GM12878 (cell line): ENCODE results near the gene GTSE1. TPM values are rescaled to one million over a fixed set of nuclear protein-coding genes. Genes with fewer than 3 reads are reported as not detected.

Experiments
- ATAC-seq: fragments of 200-7000 bp; cut with Tn5 transposase; 3 replicates; pipeline ENCODE4 v1.9.1; 2020; ENCODE audit warnings: mild to moderate bottlenecking, moderate library complexity
- BruUV-seq: library from RNA; stranded (reverse); fragments of 400-500 nt; replicated peaks from 2 replicates; lab custom pipeline; 2021; lab: Mats Ljungman, UMichigan
- CTCF ChIA-PET: fragments of 300-600 bp; sonication (Branson Sonifier 250); formaldehyde crosslinking; extraction: SDS; loops from one replicate; lab custom pipeline; 2021; ENCODE audit warnings: inconsistent platforms; lab: Yijun Ruan, JAX
- POLR2A ChIA-PET: fragments of 350-600 bp; formaldehyde crosslinking; extraction: SDS; loops from one replicate; lab custom pipeline; 2021; ENCODE audit warnings: inconsistent platforms; lab: Charles Lee
- RAD21 ChIA-PET: fragments of 300-600 bp; sonication (Branson Sonifier 250); formaldehyde crosslinking; loops from one replicate; lab custom pipeline; 2023; ENCODE audit warnings: antibody characterized with exemption; ENCODE audit not compliant: unreplicated experiment; lab: Charles Lee
- SMC1A ChIA-PET: fragments of 300-600 bp; sonication (Branson Sonifier 250); formaldehyde crosslinking; loops from one replicate; lab custom pipeline; 2023; ENCODE audit not compliant: unreplicated experiment, uncharacterized antibody; lab: Charles Lee
- DNase-seq: peaks from one replicate; pipeline ENCODE4 v3.0.0-alpha.2; 2011; ENCODE audit warnings: low read depth, low spot score
- FAIRE-seq: peaks from 3 replicates; lab custom pipeline; 2011; peaks lifted over from hg19 to GRCh38; lab: Jason Lieb, UNC
- H2AFZ ChIP-seq: 2 replicates; pipeline ENCODE4 v1.6.0; 2011; ENCODE audit warnings: low read depth, low read length, control low read depth; ENCODE audit not compliant: control insufficient read depth
- H3K27ac ChIP-seq: 2 replicates; pipeline ENCODE4 v1.5.1; 2011; ENCODE audit warnings: control low read depth; ENCODE audit not compliant: control insufficient read depth, insufficient read depth
- H3K27me3 ChIP-seq, 2 experiments: replicated peaks in 1 of 2; 2 replicates each; pipeline versions ENCODE4 v1.6.0 to v1.6.1; 2011; ENCODE audit warnings: low read length in 1 of 2; ENCODE audit not compliant: control insufficient read depth in 2 of 2, insufficient read depth in 2 of 2
- H3K36me3 ChIP-seq, 2 experiments: 2 replicates each; pipeline ENCODE4 v1.5.1; 2011; ENCODE audit warnings: low read length in 1 of 2; ENCODE audit not compliant: control insufficient read depth in 2 of 2, insufficient read depth in 2 of 2
- H3K4me1 ChIP-seq: 2 replicates; pipeline ENCODE4 v1.6.1; 2011; ENCODE audit warnings: mild to moderate bottlenecking, low read length, moderate library complexity, mixed read lengths; ENCODE audit not compliant: control insufficient read depth, insufficient read depth
- H3K4me2 ChIP-seq: 2 replicates; pipeline ENCODE4 v1.6.0; 2011; ENCODE audit warnings: control low read depth; ENCODE audit not compliant: control insufficient read depth, insufficient read depth
- H3K4me3 ChIP-seq: fragments of 200-600 bp; sonication (generic); 2 replicates; pipeline ENCODE4 v1.5.1; 2016
- H3K79me2 ChIP-seq: 2 replicates; pipeline ENCODE4 v1.6.0; 2011; ENCODE audit warnings: low read length; ENCODE audit not compliant: control insufficient read depth, insufficient read depth
- H3K9ac ChIP-seq: 2 replicates; pipeline ENCODE4 v1.8.0; 2011; ENCODE audit warnings: low read length, control low read depth, mixed read lengths; ENCODE audit not compliant: control insufficient read depth, insufficient read depth
- H3K9me3 ChIP-seq: replicated peaks from 3 replicates; pipeline ENCODE4 v1.5.1; 2011; ENCODE audit warnings: mild to moderate bottlenecking, low read length; ENCODE audit not compliant: control insufficient read depth, insufficient read depth
- H4K20me1 ChIP-seq: 2 replicates; pipeline ENCODE4 v1.6.0; 2011; ENCODE audit not compliant: control insufficient read depth, insufficient read depth
- BMI1 ChIP-seq: fragments of 450-650 bp; IDR thresholded peaks from 2 replicates; pipeline ENCODE4 v1.6.1; 2016; ENCODE audit warnings: mild to moderate bottlenecking, moderate library complexity, borderline replicate concordance
- ELK1 ChIP-seq: IDR thresholded peaks from 2 replicates; pipeline ENCODE4 v1.6.1; 2012; ENCODE audit warnings: low read depth, low read length, improper control_type of control experiment
- ETV6 ChIP-seq, 2 experiments: fragments of 450-650 bp in 1 of 2; IDR thresholded peaks in 1 of 2; conservative IDR thresholded peaks in 1 of 2; 2 replicates each; pipeline ENCODE4 v1.6.1; 2014; ENCODE audit warnings: antibody characterized with exemption in 1 of 2, borderline replicate concordance in 1 of 2, low read depth in 1 of 2, mild to moderate bottlenecking in 1 of 2, moderate library complexity in 1 of 2
- IKZF1 ChIP-seq: fragments of 450-650 bp; conservative IDR thresholded peaks from 2 replicates; pipeline ENCODE4 v1.6.1; 2017; ENCODE audit warnings: antibody characterized with exemption, mild to moderate bottlenecking
- NR2F1 ChIP-seq: fragments of 450-650 bp; conservative IDR thresholded peaks from 2 replicates; pipeline ENCODE4 v1.6.1; 2017; ENCODE audit warnings: mild to moderate bottlenecking
- PML ChIP-seq: IDR thresholded peaks from 2 replicates; pipeline ENCODE4 v1.6.1; 2012; ENCODE audit warnings: low read length, inconsistent platforms
- POLR2A ChIP-seq: IDR thresholded peaks from 2 replicates; pipeline ENCODE4 v1.6.1; 2011; ENCODE audit warnings: low read depth, mild to moderate bottlenecking, low read length
- POU2F2 ChIP-seq: IDR thresholded peaks from 3 replicates; pipeline ENCODE4 v1.6.1; 2011; ENCODE audit warnings: low read depth, mild to moderate bottlenecking, low read length, borderline replicate concordance
- RELB ChIP-seq: fragments of 450-650 bp; IDR thresholded peaks from 2 replicates; pipeline ENCODE4 v1.6.1; 2017; ENCODE audit warnings: low read depth, mild to moderate bottlenecking, moderate library complexity
- REST ChIP-seq: IDR thresholded peaks from 2 replicates; pipeline ENCODE4 v1.6.1; 2012; ENCODE audit warnings: mild to moderate bottlenecking, low read depth, low read length
- TCF3 ChIP-seq: IDR thresholded peaks from 2 replicates; pipeline ENCODE4 v1.6.1; 2012; ENCODE audit warnings: low read depth, mild to moderate bottlenecking, low read length, borderline replicate concordance; ENCODE audit not compliant: insufficient read depth
- ZBTB33 ChIP-seq: fragments of 450-650 bp; IDR thresholded peaks from 2 replicates; pipeline ENCODE4 v1.6.1; 2017; ENCODE audit warnings: mild to moderate bottlenecking
- ZNF384 ChIP-seq: IDR thresholded peaks from 2 replicates; pipeline ENCODE4 v1.6.1; 2012; ENCODE audit warnings: low read depth, mild to moderate bottlenecking, low read length, improper control_type of control experiment, borderline replicate concordance
- ZSCAN29 ChIP-seq: fragments of 450-650 bp; IDR thresholded peaks from 2 replicates; pipeline ENCODE4 v1.6.1; 2017; ENCODE audit warnings: mild to moderate bottlenecking, moderate library complexity
- WGBS: methylation state at CpG from one replicate; pipeline ENCODE4 v1.1.6; 2016; ENCODE audit warnings: low lambda C conversion rate; ENCODE audit not compliant: insufficient replicate concordance, insufficient coverage; ENCODE audit errors: missing lambda C conversion rate; 5-methylcytosine and 5-hydroxymethylcytosine counted together
- in situ Hi-C: fragments of 300-500 bp; cut with MboI; formaldehyde crosslinking; loops from 9 replicates; pipeline ENCODE4 v1.14.3; 2018; ENCODE audit warnings: mixed read lengths
- intact Hi-C: fragments of 100-400 bp; cut with micrococcal nuclease; formaldehyde crosslinking; loops from one replicate; pipeline ENCODE4 v1.14.2; 2022; ENCODE audit not compliant: unreplicated experiment
- polyA plus RNA-seq, 11 experiments: library from polyadenylated mRNA; depleted of rRNA in 4 of 11; unstranded in 6 of 11; stranded (reverse) in 5 of 11; fragments of >200 nt; fragmentation: Nextera tagmentation in 4 of 11; fragmentation: Illumina TruSeq in 1 of 11; extraction: Ambion mirVana in 4 of 11; extraction: Trizol in 1 of 11; gene quantifications; 1 replicate in 1 of 11; 2 replicates in 10 of 11; pipeline versions ENCODE4 v1.2.1 to v1.2.3, GENCODE V29; 2011 to 2016; ENCODE audit warnings: inconsistent platforms in 2 of 11, missing spikeins in 2 of 11, low read depth in 1 of 11
- total RNA-seq, 4 experiments: library from RNA; depleted of rRNA in 3 of 4; stranded (reverse); fragments of >200 nt in 3 of 4; fragmentation: Illumina TruSeq in 1 of 4; extraction: Trizol in 1 of 4; gene quantifications; 2 replicates each; pipeline versions ENCODE4 v1.2.1 to v1.2.3, GENCODE V29; 2013 to 2021

Gene GTSE1
- total and polyA plus RNA-seq, 10 of the 15 experiments (the other 5 are each of a cell fraction or from before 2014, with no cell fraction given), result 6.6 to 46.2 (median 32.3) TPM

GRCh38 chr22:46355369-46355995, 58.8 kb downstream of the GTSE1 start:
- no peaks in the 10 kb centered on the region for H3K79me2 ChIP-seq
- DNase-seq (no peak), FAIRE-seq (peak; percentile 27), ATAC-seq (peak; percentile 92)
- H3K4me3 ChIP-seq, result no peak overlapping the region
- POLR2A ChIA-PET, result no interaction called here
- in situ Hi-C loops (no loop called here), intact Hi-C loops (loop anchor here (1.0 kb wide), 1 partner anchor 187 kb away; no protein-coding TSS in a partner anchor)
- H3K36me3 ChIP-seq, result peaks cover 13 to 47% of the 10 kb centered on the region in 2 experiments
- H2AFZ ChIP-seq, result no peak overlapping the region
- CTCF ChIA-PET, result interaction anchor here (0.5 to 3.9 kb wide), 3 partner anchors 12 to 186 kb away, joined by 3 to 15 read pairs (median 6); no protein-coding TSS in a partner anchor
- H4K20me1 ChIP-seq, result no peaks in the 10 kb centered on the region
- H3K9ac ChIP-seq, result no peak overlapping the region
- WGBS, result 50% methylated on average over 21 of the region's 22 CpGs
- no peak overlapping the region for H3K27ac ChIP-seq
- RAD21 ChIA-PET, result interaction anchor here (1.2 kb wide), 1 partner anchor 186 kb away, joined by 8 read pairs; no protein-coding TSS in a partner anchor
- no peak overlapping the region for H3K4me2 ChIP-seq
- H3K9me3 ChIP-seq, result no peaks in the 10 kb centered on the region
- H3K4me1 ChIP-seq, result no peaks in the 10 kb centered on the region
- BruUV-seq, result no TSS peak
- no peaks in the 10 kb centered on the region for H3K27me3 ChIP-seq
- SMC1A ChIA-PET, result interaction anchor here (1.3 kb wide), 1 partner anchor 187 kb away, joined by 3 read pairs; no protein-coding TSS in a partner anchor
- TF ChIP-seq REST (no peak), ETV6 (conservative IDR thresholded peaks at IDR 0.05 in 1 of 2, IDR thresholded peaks at IDR 0.05 in 1 of 2; ENCODE audit: borderline replicate concordance in 1 of 2, low read depth in 1 of 2) (no peak), ZNF384 (no peak), RELB (no peak), BMI1 (no peak), PML (no peak), POLR2A (no peak; the same call in 1 of the 2 replicates), POU2F2 (peak; percentile 18; the same call in 1 of the 3 replicates), NR2F1 (no peak), ZSCAN29 (no peak), IKZF1 (no peak), ELK1 (no peak), TCF3 (no peak), ZBTB33 (peak; percentile 39; the same call in 1 of the 2 replicates)
